ENCODE measurements around the gene IL1RN. TPM values are rescaled to one million over a fixed set of nuclear protein-coding genes. Genes with fewer than 3 reads are reported as not detected.
A peak's percentile ranks its signal among the peaks of the same experiment; 100 is the strongest.

Gene IL1RN
- total and polyA plus RNA-seq, 2 of the 8 experiments (the other 6 are each of a cell fraction or from before 2014, with no cell fraction given): not detected

DNA sequence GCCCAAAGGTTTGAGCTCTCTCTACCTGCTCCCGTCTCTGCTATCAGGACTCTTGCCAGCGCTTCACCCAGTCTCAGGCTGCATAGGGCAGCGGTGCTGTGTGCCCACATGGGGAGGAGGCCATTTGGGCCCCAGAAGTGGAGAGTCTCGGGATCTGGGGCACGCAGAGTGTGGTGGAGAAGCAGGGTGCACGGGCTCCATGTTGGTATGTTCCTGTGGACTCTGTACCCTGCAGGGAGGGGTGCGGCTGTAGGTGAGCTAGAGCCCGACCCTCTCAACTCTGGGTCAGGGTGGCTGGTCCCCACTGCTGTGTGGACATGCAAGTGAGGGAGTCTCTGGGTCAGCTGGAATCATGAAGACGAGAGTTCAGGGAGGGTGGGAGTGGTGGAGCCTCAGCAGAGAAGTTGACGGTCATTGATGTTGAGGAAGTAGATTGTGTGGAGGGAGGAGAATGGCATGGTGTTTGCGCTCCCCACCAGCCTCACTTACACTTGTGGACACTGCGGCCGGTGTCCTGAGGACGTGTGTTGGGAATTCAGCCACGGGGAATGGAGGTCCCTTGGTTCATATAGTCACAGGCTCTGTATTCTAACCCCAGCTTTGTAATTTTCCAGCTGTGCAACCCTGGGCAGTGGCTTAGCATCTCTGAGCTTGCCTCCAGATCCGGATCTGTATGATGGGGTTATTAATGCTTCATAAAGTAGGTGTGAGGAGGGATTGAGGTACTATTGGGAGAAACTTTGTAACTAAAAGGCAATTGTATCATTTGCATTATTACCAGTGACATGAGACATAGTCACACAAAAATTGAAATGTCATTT lies 45.5 kb downstream of the IL1RN start:
- Histone ChIP-seq H3K36me3 (ENCODE audit: control insufficient read depth in 2 of 4, insufficient read depth in 4 of 4, low read length in 3 of 4) (no peaks in the 10 kb centered on the region), H4K5ac (ENCODE audit: insufficient read length, low read depth, low read length) (no peak overlapping the region), H3K23me2 (ENCODE audit: low read depth, low read length) (no peaks in the 10 kb centered on the region), H2BK120ac (replicated peaks; ENCODE audit: low read depth, low read length) (no peak overlapping the region), H3K4me3 (ENCODE audit: extremely low read depth in 1 of 4, insufficient read depth in 2 of 4, low read depth in 3 of 4, low read length in 4 of 4) (no peak overlapping the region), H3K23ac (ENCODE audit: insufficient read length) (no peak overlapping the region), H3K79me1 (ENCODE audit: low read depth, low read length) (no peaks in the 10 kb centered on the region), H3K79me2 (ENCODE audit: control insufficient read depth in 1 of 2, insufficient read depth in 2 of 2, low read length in 2 of 2) (no peaks in the 10 kb centered on the region), H2BK12ac (ENCODE audit: low read depth, low read length) (peak overlapping the region; percentile 17; the same call in 1 of the 2 replicates), H2AFZ (ENCODE audit: low read length) (no peak overlapping the region), H3K4ac (replicated peaks; ENCODE audit: insufficient read length, low read depth, low read length) (no peak overlapping the region), H4K20me1 (replicated peaks in 1 of 2; ENCODE audit: control insufficient read depth in 1 of 2, insufficient read depth in 2 of 2, low read length in 2 of 2) (no peaks in the 10 kb centered on the region), H3K4me2 (ENCODE audit: insufficient read depth in 1 of 2, low read depth in 2 of 2, low read length in 2 of 2) (no peak overlapping the region), H2AK5ac (ENCODE audit: low read depth, low read length) (no peak overlapping the region), H3K4me1 (replicated peaks in 1 of 4; ENCODE audit: control insufficient read depth in 3 of 4, insufficient read depth in 4 of 4, low read length in 3 of 4) (peaks cover 0 to 3% (median 0%) of the 10 kb centered on the region in 4 experiments; a peak in 3 of 7 replicates), H2BK5ac (ENCODE audit: low read depth, low read length) (no peak overlapping the region), H2BK15ac (ENCODE audit: low read length) (no peak overlapping the region), H3K9me3 (ENCODE audit: insufficient read depth in 2 of 2, low read depth in 1 of 2, low read length in 1 of 2) (no peaks in the 10 kb centered on the region), H3K27me3 (replicated peaks in 1 of 4; ENCODE audit: control insufficient read depth in 3 of 4, extremely low read depth in 1 of 4, insufficient read depth in 3 of 4, low read length in 3 of 4) (no peaks in the 10 kb centered on the region), H3K18ac (ENCODE audit: extremely low read depth, low read length) (no peak overlapping the region), H3K9ac (replicated peaks in 1 of 4; ENCODE audit: extremely low read depth in 1 of 4, low read depth in 3 of 4, low read length in 3 of 4) (no peak overlapping the region), H3K14ac (ENCODE audit: insufficient read length) (no peak overlapping the region), H3K56ac (replicated peaks; ENCODE audit: insufficient read length, low read depth, low read length) (no peak overlapping the region), H4K91ac (replicated peaks; ENCODE audit: insufficient read length, low read length) (no peak overlapping the region), H3K27ac (ENCODE audit: low read depth, low read length) (no peak overlapping the region), H2BK20ac (ENCODE audit: low read length) (no peak overlapping the region), H4K8ac (ENCODE audit: extremely low read depth, insufficient read depth, low read length) (peak overlapping the region; percentile 69; the same call in 1 of the 2 replicates)
- ChIA-PET CTCF (ENCODE audit: partially characterized antibody) (interaction anchor here (0.6 to 6.2 kb wide), 11 partner anchors 8 to 114 kb away, joined by 3 to 63 read pairs (median 11); partner anchors contain the start of gene IL36RN), POLR2A (ENCODE audit: partially characterized antibody) (interaction anchor here (1.6 to 2.0 kb wide), 2 partner anchors 8 to 10 kb away, joined by 4 read pairs; no protein-coding TSS in a partner anchor)
- 93% methylated on average over 16 of the region's 16 CpGs; no CpG with 5 or more reads in 1 of the 2 experiments for WGBS, 2 experiments (ENCODE audit: extremely low coverage in 1 of 2, insufficient coverage in 1 of 2, insufficient read length in 1 of 2, insufficient replicate concordance in 2 of 2, low coverage in 1 of 2, low lambda C conversion rate in 2 of 2, missing lambda C conversion rate in 1 of 2)
- DNase-seq (ENCODE audit: low read depth in 1 of 2, low spot score in 2 of 2) (no peak), FAIRE-seq (no peak)
- TF ChIP-seq, protein P1, sequence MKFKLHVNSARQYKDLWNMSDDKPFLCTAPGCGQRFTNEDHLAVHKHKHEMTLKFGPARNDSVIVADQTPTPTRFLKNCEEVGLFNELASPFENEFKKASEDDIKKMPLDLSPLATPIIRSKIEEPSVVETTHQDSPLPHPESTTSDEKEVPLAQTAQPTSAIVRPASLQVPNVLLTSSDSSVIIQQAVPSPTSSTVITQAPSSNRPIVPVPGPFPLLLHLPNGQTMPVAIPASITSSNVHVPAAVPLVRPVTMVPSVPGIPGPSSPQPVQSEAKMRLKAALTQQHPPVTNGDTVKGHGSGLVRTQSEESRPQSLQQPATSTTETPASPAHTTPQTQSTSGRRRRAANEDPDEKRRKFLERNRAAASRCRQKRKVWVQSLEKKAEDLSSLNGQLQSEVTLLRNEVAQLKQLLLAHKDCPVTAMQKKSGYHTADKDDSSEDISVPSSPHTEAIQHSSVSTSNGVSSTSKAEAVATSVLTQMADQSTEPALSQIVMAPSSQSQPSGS (IDR thresholded peaks at IDR 0.05; ENCODE audit: low read length): no peak
- TF ChIP-seq TCF12 (IDR thresholded peaks at IDR 0.05; ENCODE audit: low read depth, low read length) (no peak), SAP30 (IDR thresholded peaks at IDR 0.05; ENCODE audit: insufficient read depth, insufficient replicate concordance, low read length) (no peak), CTBP2 (IDR thresholded peaks at IDR 0.05; ENCODE audit: borderline replicate concordance, insufficient read depth, insufficient read length, low read length) (no peak), CBX5 (IDR thresholded peaks at IDR 0.05; ENCODE audit: low read depth, low read length) (no peak), TEAD4 (IDR thresholded peaks at IDR 0.05; ENCODE audit: low read depth, low read length) (no peak)

Measured in H1 (cell line).